Pancreas (tissue), 10 donors: ENCODE measurements around the gene HEPACAM2. TPM values are rescaled to one million over a fixed set of nuclear protein-coding genes. Genes with fewer than 3 reads are reported as not detected.

Experiments used
- ATAC-seq, 4 donors: fragments of 200-7000 bp; cut with Tn5 transposase; one replicate each; pipeline versions ENCODE4 v1.8.0 to v1.9.1; 2020; ENCODE audit warnings: mild to moderate bottlenecking in 4 of 4, moderate library complexity in 4 of 4
- DNase-seq, 6 donors: peaks; one replicate each; pipeline ENCODE4 v3.0.0-alpha.2; 2020
- FAIRE-seq: peaks from 2 replicates; lab custom pipeline; 2012; peaks lifted over from hg19 to GRCh38; lab: Jason Lieb, UNC
- H3K27ac ChIP-seq, 4 donors: fragments of 200-600 bp; sonication (generic); 1 replicate in 3 of 4; 2 replicates in 1 of 4; pipeline versions ENCODE4 v1.5.0 to v1.8.0; 2020
- H3K27me3 ChIP-seq, 4 donors: fragments of 200-600 bp; one replicate each; pipeline ENCODE4 v1.8.0; 2021
- H3K36me3 ChIP-seq, 3 donors: fragments of 200-600 bp; sonication (generic) in 1 of 3; one replicate each; pipeline versions ENCODE4 v1.5.0 to v1.8.0; 2020 to 2021
- H3K4me1 ChIP-seq, 3 donors: fragments of 200-600 bp; one replicate each; pipeline ENCODE4 v1.8.0; 2021
- H3K4me3 ChIP-seq, 4 donors: fragments of 200-600 bp; sonication (generic) in 2 of 4; one replicate each; pipeline versions ENCODE4 v1.5.0 to v1.8.0; 2020 to 2021
- H3K9me3 ChIP-seq, 4 donors: fragments of 200-600 bp; one replicate each; pipeline ENCODE4 v1.8.0; 2021
- WGBS, 2 donors: extraction: QIAGEN DNeasy Blood & Tissue Kit; methylation state at CpG; one replicate each; pipeline ENCODE4 v1.1.7; 2013; 5-methylcytosine and 5-hydroxymethylcytosine counted together
- intact Hi-C, 3 donors: fragments of 100-400 bp; cut with DNase I; formaldehyde crosslinking; loops; one replicate each; pipeline versions ENCODE4 v1.11.1 to v1.14.2; 2022
- polyA plus RNA-seq, 2 donors: library from polyadenylated mRNA; stranded (reverse); fragments of 200-250 nt; gene quantifications; one replicate each; pipeline ENCODE4 v1.2.3, GENCODE V29; 2013
- total RNA-seq, 6 donors: library from RNA; stranded (reverse); fragmentation: NEBNext Ultra II Directional in 4 of 6; extraction: Animal tissue kit (Norgen Biotek cat#: 25700) in 4 of 6; gene quantifications; one replicate each; pipeline versions ENCODE4 v1.2.1 to v1.2.4, GENCODE V29; 2021 to 2023
- TF ChIP-seq, protein P1 (sequence below), 4 donors: fragments of 200-600 bp; sonication (generic) in 3 of 4; IDR thresholded peaks; one replicate each; pipeline versions ENCODE4 v1.5.0 to v1.8.0; 2021; ENCODE audit warnings: antibody characterized with exemption in 4 of 4
- donor health status: healthy with polysubstance abuse.
- donor health status: DM: no; HTN: no; CAD: no; lungs with moderate emphysema.
- donor health status: DM: no; HTN: no; CAD: no.
- donor health status: control.
- donor health status: control.
- donor health status: Bipolar disorder and iron deficiency.
- donor health status: DM: yes; HTN: yes; CAD: no.
- donor health status: DM: no; HTN: no; CAD: no.
- donor health status: DM: no; HTN: no; CAD: no.
- donor health status: DM: yes; HTN: yes; CAD: no.

HEPACAM2 gene
- total and polyA plus RNA-seq, 8 donors, result 0.65 to 28.0 (median 4.1) TPM

DNA sequence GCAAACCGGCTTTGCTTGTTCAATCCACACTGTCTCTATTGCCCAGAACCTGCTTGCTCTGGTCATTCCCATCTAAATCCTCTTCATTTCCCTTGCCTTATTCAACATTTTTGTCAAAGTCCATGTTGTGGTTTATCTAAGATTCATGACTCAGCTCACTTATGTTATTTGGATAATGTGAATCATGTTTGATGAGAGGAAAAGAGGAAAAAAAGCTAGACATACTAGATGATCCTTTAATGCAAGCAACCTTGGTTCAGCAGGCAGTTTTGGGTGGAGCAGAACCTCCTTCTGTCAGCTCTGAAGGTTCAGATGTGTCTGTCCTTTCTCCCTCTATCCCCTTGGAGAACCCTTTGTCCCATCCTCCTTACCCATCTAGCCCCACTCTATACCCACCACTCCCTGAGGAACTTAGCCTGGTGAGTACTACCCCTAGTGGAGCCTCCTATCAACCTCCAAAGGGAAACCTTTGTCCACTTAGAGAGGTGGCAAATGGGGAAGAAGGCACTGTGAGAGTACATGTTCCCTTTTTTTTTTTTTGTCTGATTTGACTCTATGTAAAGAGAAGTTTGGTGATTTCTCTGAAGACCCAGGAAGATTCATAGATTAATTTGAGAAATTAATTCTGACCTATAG, 76.0 kb downstream of the HEPACAM2 start:
- H3K9me3 ChIP-seq, result no peaks in the 10 kb centered on the region
- FAIRE-seq (no peak), DNase-seq (no peak), ATAC-seq (no peak)
- no peak overlapping the region for H3K4me3 ChIP-seq
- 68 to 83% methylated on average over 1 of the region's 1 CpG for WGBS, 2 donors
- intact Hi-C loops, result no loop called here
- TF ChIP-seq, protein P1, sequence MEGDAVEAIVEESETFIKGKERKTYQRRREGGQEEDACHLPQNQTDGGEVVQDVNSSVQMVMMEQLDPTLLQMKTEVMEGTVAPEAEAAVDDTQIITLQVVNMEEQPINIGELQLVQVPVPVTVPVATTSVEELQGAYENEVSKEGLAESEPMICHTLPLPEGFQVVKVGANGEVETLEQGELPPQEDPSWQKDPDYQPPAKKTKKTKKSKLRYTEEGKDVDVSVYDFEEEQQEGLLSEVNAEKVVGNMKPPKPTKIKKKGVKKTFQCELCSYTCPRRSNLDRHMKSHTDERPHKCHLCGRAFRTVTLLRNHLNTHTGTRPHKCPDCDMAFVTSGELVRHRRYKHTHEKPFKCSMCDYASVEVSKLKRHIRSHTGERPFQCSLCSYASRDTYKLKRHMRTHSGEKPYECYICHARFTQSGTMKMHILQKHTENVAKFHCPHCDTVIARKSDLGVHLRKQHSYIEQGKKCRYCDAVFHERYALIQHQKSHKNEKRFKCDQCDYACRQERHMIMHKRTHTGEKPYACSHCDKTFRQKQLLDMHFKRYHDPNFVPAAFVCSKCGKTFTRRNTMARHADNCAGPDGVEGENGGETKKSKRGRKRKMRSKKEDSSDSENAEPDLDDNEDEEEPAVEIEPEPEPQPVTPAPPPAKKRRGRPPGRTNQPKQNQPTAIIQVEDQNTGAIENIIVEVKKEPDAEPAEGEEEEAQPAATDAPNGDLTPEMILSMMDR (IDR thresholded peaks at IDR 0.05), result no peak
- H3K27me3 ChIP-seq, result no peaks in the 10 kb centered on the region
- H3K4me1 ChIP-seq, result peaks cover 0 to 5% (median 0%) of the 10 kb centered on the region in 3 donors
- H3K27ac ChIP-seq, result no peak overlapping the region
- H3K36me3 ChIP-seq, result no peaks in the 10 kb centered on the region

DNA sequence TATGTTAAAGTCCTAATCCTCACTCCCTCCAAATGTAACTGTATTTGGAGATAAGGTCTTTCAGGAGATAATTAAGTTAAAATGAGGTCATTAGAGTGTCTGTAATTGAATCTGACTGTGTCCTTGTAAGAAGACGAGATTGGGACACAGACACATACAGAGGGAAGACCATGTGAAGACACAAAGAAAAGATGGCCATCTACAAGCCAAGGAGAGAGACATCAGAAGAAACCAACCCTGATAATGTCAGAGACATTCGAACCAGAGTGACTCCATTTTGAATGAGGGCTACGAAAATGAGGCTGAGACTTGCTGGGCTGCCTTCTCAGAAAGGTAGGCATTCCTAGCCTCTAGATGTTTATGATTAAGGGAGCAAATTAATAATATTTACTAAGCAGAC, 77.5 kb downstream of the HEPACAM2 start:
- H3K4me3 ChIP-seq, result no peak overlapping the region
- intact Hi-C loops, result no loop called here
- H3K27me3 ChIP-seq, result no peaks in the 10 kb centered on the region
- H3K4me1 ChIP-seq, result peaks cover 0 to 5% (median 0%) of the 10 kb centered on the region in 3 donors
- 64 to 68% methylated on average over 3 of the region's 3 CpGs for WGBS, 2 donors
- H3K36me3 ChIP-seq, result no peaks in the 10 kb centered on the region
- ATAC-seq, result no peak
- no peak for FAIRE-seq
- TF ChIP-seq, protein P1 (IDR thresholded peaks at IDR 0.05), result no peak
- H3K9me3 ChIP-seq, result no peaks in the 10 kb centered on the region
- no peak for DNase-seq
- H3K27ac ChIP-seq, result no peak overlapping the region

DNA sequence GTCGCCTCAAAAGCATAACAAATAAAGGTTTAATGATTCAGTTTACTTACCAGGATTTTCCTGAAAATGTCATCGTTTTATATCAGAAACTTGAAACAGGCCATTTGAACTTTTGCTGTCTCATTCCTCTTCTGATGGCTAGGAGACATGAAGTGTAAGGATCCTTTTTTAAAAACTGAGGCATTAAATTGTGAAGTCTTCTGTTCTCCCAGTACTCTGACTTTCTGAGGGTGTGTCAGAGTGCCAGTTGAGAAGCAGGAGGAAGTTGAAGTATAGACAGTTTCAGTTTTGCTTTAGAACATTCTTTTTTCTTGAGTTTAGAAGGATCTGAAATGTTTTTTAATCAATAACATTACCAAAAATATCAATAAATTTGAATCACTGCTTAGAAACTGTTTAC, 78.1 kb downstream of the HEPACAM2 start, which contains the start of gene SAMD9L:
Gene SAMD9L (minus strand): TSS at position 242 of the 400 bp plus-strand sequence. CDS start 12,414 bp downstream, outside the sequence.
- Histone ChIP-seq H3K27ac (no peak within 1 kb of the TSS), H3K9me3 (no peaks in the 10 kb centered on the region), H3K4me1 (peaks cover 0 to 5% (median 0%) of the 10 kb centered on the region in 3 donors), H3K27me3 (no peaks in the 10 kb centered on the region), H3K4me3 (peak within 1 kb of the TSS in 3 of 4 donors; percentile 1 to 37 (median 7)), H3K36me3 (no peaks in the 10 kb centered on the region)
- FAIRE-seq (peak; percentile 56), DNase-seq (no peak), ATAC-seq (peak in 3 of 4 donors; percentile 59 to 80 (median 74))
- TF ChIP-seq, protein P1 (IDR thresholded peaks at IDR 0.05), result no peak
- whole genome bisulfite sequencing, 2 donors, result 23 to 36% methylated on average over 2 of the region's 2 CpGs
- intact Hi-C loops, result no loop called here

DNA sequence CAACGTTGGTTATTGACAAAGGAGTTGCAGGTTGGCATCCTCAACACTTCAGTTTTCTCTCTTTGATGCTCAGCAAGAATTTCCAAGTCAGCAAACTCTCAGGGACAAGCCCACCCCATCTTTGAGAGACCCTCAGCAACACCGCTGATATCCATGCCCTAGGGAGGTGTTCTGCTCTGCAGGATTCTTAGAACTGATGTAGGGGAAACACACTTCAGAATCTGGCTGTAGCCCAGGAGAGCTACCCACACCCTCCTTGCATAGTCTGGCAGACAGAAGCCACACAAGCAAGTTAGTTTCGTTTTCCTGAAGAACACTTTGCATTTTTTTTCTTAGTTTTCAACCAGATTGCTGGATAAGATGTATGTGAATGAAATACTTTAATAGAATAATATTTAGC, 78.9 kb downstream of the HEPACAM2 start:
- no peak for FAIRE-seq

More for the DNA sequence above, 78.9 kb downstream of the HEPACAM2 start:
- TF ChIP-seq, protein P1 (IDR thresholded peaks at IDR 0.05), result no peak
- intact Hi-C loops, result no loop called here
- Histone ChIP-seq H3K4me1 (peaks cover 0 to 5% (median 0%) of the 10 kb centered on the region in 3 donors), H3K27ac (no peak overlapping the region), H3K36me3 (no peaks in the 10 kb centered on the region), H3K27me3 (no peaks in the 10 kb centered on the region), H3K9me3 (no peaks in the 10 kb centered on the region), H3K4me3 (peak overlapping the region in 2 of 4 donors; percentile 7 to 37)
- ATAC-seq (peak in 3 of 4 donors; percentile 61 to 80 (median 76)), DNase-seq (no peak)
- WGBS, 2 donors, result 21 to 36% methylated on average over 3 of the region's 3 CpGs
